HepG2 (cell line): ENCODE data around the gene LHPP. TPM values are rescaled to one million over a fixed set of nuclear protein-coding genes. Genes with fewer than 3 reads are reported as not detected.

Experiments
- AFF4 ChIP-seq: sonication (generic); formaldehyde crosslinking; IDR thresholded peaks from 2 replicates; pipeline ENCODE4 v1.4.0; 2020; ENCODE audit warnings: missing genetic modification reagents
- ATF1 ChIP-seq: IDR thresholded peaks from 2 replicates; pipeline ENCODE4 v1.6.1; 2016; ENCODE audit warnings: mild to moderate bottlenecking, control low read depth
- CCAR2 ChIP-seq: fragments of 200-400 bp; formaldehyde crosslinking; optimal IDR thresholded peaks from 2 replicates; pipeline ENCODE3; 2018; ENCODE audit warnings: low read depth, mild to moderate bottlenecking, low read length, moderate library complexity
- JUNB ChIP-seq: sonication (generic); formaldehyde crosslinking; IDR thresholded peaks from 2 replicates; pipeline ENCODE4 v1.8.0; 2022; ENCODE audit warnings: missing genetic modification reagents, mild to moderate bottlenecking, borderline replicate concordance
- KLF16 ChIP-seq, 2 experiments: sonication (generic) in 1 of 2; formaldehyde crosslinking in 1 of 2; IDR thresholded peaks; 2 replicates each; pipeline versions ENCODE4 v1.6.1 to v1.8.0; 2016 to 2023; ENCODE audit warnings: missing genetic modification reagents in 2 of 2, missing compliant biosample characterization in 1 of 2
- NFATC3 ChIP-seq: sonication (generic); formaldehyde crosslinking; IDR thresholded peaks from 2 replicates; pipeline ENCODE4 v1.5.1; 2020; ENCODE audit warnings: mild to moderate bottlenecking, missing genetic modification reagents
- NR2F6 ChIP-seq, 2 experiments: IDR thresholded peaks; 2 replicates each; pipeline ENCODE4 v1.6.1; 2016; ENCODE audit warnings: antibody characterized with exemption in 1 of 2, mild to moderate bottlenecking in 1 of 2
- PCBP2 ChIP-seq: fragments of 200-400 bp; formaldehyde crosslinking; optimal IDR thresholded peaks from 2 replicates; pipeline ENCODE3; 2018; ENCODE audit warnings: low read length, low read depth; ENCODE audit not compliant: poor library complexity, severe bottlenecking
- SMC3 ChIP-seq: IDR thresholded peaks from 2 replicates; pipeline ENCODE4 v1.6.1; 2011; ENCODE audit warnings: low read length, improper control_type of control experiment
- TBL1XR1 ChIP-seq: fragments of 150-350 bp; IDR thresholded peaks from 2 replicates; pipeline ENCODE4 v1.6.1; 2014; ENCODE audit warnings: borderline replicate concordance, low read length; ENCODE audit not compliant: partially characterized antibody
- ZBTB1 ChIP-seq: sonication (generic); formaldehyde crosslinking; IDR thresholded peaks from 2 replicates; pipeline ENCODE4 v1.4.0; 2020; ENCODE audit warnings: missing genetic modification reagents, borderline replicate concordance
- ZNF10 ChIP-seq: sonication (generic); formaldehyde crosslinking; IDR thresholded peaks from 2 replicates; pipeline ENCODE4 v1.4.0; 2020; ENCODE audit warnings: mild to moderate bottlenecking, low read depth, missing genetic modification reagents, borderline replicate concordance
- ZNF354B ChIP-seq: sonication (generic); formaldehyde crosslinking; IDR thresholded peaks from 2 replicates; pipeline ENCODE4 v1.8.0; 2022; ENCODE audit warnings: mild to moderate bottlenecking, missing genetic modification reagents
- ZNF382 ChIP-seq: sonication (generic); formaldehyde crosslinking; IDR thresholded peaks from 2 replicates; pipeline ENCODE4 v1.5.0; 2020; ENCODE audit warnings: missing genetic modification reagents, mild to moderate bottlenecking, borderline replicate concordance
- ZNF770 ChIP-seq: sonication (generic); formaldehyde crosslinking; IDR thresholded peaks from 2 replicates; pipeline ENCODE4 v1.5.0; 2020; ENCODE audit warnings: mild to moderate bottlenecking, missing genetic modification reagents
- polyA plus RNA-seq, 8 experiments: library from polyadenylated mRNA; depleted of rRNA in 3 of 8; stranded (reverse) in 7 of 8; unstranded in 1 of 8; fragments of >200 nt; fragmentation: Illumina TruSeq in 4 of 8; extraction: Trizol in 4 of 8; gene quantifications; 2 replicates each; pipeline versions ENCODE4 v1.2.1 to v1.2.3, GENCODE V29; 2011 to 2016; ENCODE audit warnings: low read depth in 4 of 8, missing spikeins in 1 of 8, mixed read lengths in 1 of 8; ENCODE audit not compliant: insufficient read depth in 1 of 8
- total RNA-seq, 5 experiments: library from RNA; depleted of rRNA; stranded (reverse); fragments of >200 nt; fragmentation: Illumina TruSeq; extraction: Trizol; gene quantifications; 2 replicates each; pipeline ENCODE4 v1.2.3, GENCODE V29; 2016; ENCODE audit warnings: low read depth in 1 of 5
- TF ChIP-seq, protein P1 (sequence below): sonication (generic); formaldehyde crosslinking; IDR thresholded peaks from 2 replicates; pipeline ENCODE4 v1.4.0; 2020; ENCODE audit warnings: missing genetic modification reagents
- TF ChIP-seq, protein P2 (sequence below): sonication (generic); formaldehyde crosslinking; IDR thresholded peaks from 2 replicates; pipeline ENCODE4 v1.5.0; 2020; ENCODE audit warnings: missing genetic modification reagents
- TF ChIP-seq, protein P3 (sequence below): sonication (generic); formaldehyde crosslinking; conservative IDR thresholded peaks from 2 replicates; pipeline ENCODE4 v1.8.1; 2023; ENCODE audit warnings: missing genetic modification reagents

The LHPP gene
- total and polyA plus RNA-seq, 2 of the 13 experiments (the other 11 are each of a cell fraction or from before 2014, with no cell fraction given): 5.2 to 13.1 TPM

DNA sequence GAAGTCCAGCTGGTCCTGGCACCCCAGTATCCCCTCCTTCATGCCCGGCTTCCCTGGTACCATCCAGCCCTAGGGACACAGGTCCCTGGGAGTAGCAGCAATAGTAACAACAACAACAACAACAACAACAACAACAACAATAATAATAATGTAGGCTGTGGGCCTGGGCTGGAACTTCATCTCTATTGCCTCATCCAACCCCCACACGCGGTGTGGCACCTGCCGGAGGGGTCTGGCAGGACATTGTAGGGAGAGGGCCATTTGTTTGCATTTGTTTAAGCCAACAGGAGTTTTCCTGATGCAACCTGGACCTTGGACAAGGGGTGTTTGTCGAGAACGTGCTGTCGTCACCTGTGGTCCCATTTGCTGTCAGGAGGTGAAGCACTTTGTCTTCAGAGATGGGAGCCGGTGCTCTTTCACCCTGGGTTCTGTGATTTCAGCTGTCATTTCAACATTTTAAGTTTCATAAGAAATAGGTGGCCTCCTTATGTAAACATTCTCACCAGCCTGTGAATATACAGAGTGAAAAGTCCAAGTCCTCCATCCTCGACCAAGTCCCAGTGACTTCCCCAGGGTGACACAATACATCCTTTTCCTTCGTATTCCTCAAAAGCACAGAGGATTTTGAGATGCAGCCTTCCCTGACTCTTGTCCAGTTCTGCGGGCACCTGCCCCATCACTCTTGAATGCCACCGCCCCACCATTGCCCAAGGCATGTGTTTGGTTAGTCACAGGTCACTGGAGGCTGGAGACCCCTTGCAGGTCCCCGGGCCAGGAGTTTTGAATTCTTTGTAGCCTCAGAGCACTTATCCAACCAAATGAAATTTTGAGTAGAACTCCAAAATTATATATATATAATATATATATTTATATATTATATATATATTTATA is 9.2 kb downstream of the LHPP start (continued):
- TF ChIP-seq ZNF770 (CRISPR knock-in tag) (peak; percentile 73), NR2F6 (IDR thresholded peaks at IDR 0.05) (peak; percentile 91), NR2F6 (CRISPR knock-in tag; IDR thresholded peaks at IDR 0.05) (peak; percentile 92), AFF4 (CRISPR knock-in tag) (no peak), TBL1XR1 (peak; percentile 86), KLF16 (CRISPR knock-in tag; IDR thresholded peaks at IDR 0.05) (peak in 1 of 2 experiments; percentile 90; a peak in 2 of 4 replicates), PCBP2 (no peak), CCAR2 (peak; percentile 80), ZNF10 (no peak), NFATC3 (CRISPR knock-in tag) (no peak), ATF1 (CRISPR knock-in tag) (peak; percentile 62), ZBTB1 (CRISPR knock-in tag) (no peak), JUNB (CRISPR knock-in tag) (no peak), ZNF382 (CRISPR knock-in tag) (no peak), SMC3 (no peak), ZNF354B (CRISPR knock-in tag) (no peak)
- TF ChIP-seq, protein P1, sequence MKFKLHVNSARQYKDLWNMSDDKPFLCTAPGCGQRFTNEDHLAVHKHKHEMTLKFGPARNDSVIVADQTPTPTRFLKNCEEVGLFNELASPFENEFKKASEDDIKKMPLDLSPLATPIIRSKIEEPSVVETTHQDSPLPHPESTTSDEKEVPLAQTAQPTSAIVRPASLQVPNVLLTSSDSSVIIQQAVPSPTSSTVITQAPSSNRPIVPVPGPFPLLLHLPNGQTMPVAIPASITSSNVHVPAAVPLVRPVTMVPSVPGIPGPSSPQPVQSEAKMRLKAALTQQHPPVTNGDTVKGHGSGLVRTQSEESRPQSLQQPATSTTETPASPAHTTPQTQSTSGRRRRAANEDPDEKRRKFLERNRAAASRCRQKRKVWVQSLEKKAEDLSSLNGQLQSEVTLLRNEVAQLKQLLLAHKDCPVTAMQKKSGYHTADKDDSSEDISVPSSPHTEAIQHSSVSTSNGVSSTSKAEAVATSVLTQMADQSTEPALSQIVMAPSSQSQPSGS (CRISPR knock-in tag): peak; percentile 98
- TF ChIP-seq, protein P2, sequence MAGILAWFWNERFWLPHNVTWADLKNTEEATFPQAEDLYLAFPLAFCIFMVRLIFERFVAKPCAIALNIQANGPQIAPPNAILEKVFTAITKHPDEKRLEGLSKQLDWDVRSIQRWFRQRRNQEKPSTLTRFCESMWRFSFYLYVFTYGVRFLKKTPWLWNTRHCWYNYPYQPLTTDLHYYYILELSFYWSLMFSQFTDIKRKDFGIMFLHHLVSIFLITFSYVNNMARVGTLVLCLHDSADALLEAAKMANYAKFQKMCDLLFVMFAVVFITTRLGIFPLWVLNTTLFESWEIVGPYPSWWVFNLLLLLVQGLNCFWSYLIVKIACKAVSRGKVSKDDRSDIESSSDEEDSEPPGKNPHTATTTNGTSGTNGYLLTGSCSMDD (CRISPR knock-in tag): no peak
- TF ChIP-seq, protein P3, sequence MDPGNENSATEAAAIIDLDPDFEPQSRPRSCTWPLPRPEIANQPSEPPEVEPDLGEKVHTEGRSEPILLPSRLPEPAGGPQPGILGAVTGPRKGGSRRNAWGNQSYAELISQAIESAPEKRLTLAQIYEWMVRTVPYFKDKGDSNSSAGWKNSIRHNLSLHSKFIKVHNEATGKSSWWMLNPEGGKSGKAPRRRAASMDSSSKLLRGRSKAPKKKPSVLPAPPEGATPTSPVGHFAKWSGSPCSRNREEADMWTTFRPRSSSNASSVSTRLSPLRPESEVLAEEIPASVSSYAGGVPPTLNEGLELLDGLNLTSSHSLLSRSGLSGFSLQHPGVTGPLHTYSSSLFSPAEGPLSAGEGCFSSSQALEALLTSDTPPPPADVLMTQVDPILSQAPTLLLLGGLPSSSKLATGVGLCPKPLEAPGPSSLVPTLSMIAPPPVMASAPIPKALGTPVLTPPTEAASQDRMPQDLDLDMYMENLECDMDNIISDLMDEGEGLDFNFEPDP (CRISPR knock-in tag): no peak
